DOHH2 (cell line): Measurements from ENCODE around the gene CCDC102A.

ENCODE experiments used
- EZH2phosphoT487 ChIP-seq: fragments of 200-600 bp; sonication (generic); IDR thresholded peaks from 2 replicates; pipeline ENCODE4 v1.6.1; 2017; ENCODE audit warnings: borderline replicate concordance, mild to moderate bottlenecking, antibody characterized with exemption, low read length, moderate library complexity, mixed read lengths
- TF ChIP-seq, protein P1 (sequence below): fragments of 200-600 bp; sonication (generic); IDR thresholded peaks from one replicate; pipeline ENCODE4 v1.5.1; 2014; ENCODE audit warnings: antibody characterized with exemption, mild to moderate bottlenecking, low read depth, low read length; ENCODE audit not compliant: poor library complexity, severe bottlenecking

DNA sequence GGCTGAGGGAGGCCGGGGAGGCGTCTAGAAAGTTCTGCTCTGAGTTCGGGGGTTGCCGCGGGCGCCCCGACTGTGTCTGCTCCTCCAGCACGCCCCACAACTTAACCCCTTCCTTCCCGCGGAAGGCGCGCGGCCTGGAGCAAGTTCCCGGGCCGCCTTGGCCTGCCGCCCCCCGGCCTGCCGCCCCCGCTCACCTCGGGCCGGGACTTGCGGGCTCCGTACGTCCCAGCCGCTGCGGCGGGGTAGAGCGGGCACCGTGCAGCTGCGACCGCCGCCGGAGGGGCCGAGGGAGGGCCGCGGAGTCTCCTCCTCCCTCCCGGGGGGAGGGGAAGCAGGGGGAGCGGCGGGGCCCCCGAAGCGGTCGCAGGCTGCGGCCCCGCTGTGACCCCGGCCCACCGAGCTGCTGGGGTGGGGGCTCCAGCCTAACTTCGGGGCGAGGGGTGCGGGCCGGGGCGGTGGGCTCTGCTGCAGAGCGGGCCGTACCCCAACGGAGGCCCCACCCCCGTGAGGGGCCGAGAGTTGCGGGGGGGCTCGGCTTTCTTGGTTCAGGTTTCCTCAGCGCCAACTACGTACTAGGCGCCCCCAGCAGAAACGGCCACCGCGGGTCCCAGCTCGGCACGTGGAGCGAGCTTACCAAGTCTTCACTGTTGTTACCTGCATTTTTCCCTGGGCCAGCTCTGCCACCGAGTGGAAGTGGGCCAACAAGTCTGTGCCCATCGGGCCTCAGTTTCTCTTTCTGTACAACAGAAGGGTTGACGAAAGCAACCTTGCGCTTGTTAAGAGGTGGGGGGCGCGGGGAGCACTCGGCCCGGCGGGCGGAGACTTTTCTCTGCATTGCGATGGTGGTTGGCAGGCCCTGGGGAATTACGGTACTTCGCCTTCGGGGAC lies at the start of gene CCDC102A:
- TF ChIP-seq, protein P1, sequence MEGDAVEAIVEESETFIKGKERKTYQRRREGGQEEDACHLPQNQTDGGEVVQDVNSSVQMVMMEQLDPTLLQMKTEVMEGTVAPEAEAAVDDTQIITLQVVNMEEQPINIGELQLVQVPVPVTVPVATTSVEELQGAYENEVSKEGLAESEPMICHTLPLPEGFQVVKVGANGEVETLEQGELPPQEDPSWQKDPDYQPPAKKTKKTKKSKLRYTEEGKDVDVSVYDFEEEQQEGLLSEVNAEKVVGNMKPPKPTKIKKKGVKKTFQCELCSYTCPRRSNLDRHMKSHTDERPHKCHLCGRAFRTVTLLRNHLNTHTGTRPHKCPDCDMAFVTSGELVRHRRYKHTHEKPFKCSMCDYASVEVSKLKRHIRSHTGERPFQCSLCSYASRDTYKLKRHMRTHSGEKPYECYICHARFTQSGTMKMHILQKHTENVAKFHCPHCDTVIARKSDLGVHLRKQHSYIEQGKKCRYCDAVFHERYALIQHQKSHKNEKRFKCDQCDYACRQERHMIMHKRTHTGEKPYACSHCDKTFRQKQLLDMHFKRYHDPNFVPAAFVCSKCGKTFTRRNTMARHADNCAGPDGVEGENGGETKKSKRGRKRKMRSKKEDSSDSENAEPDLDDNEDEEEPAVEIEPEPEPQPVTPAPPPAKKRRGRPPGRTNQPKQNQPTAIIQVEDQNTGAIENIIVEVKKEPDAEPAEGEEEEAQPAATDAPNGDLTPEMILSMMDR = peak; percentile 16
- TF ChIP-seq EZH2phosphoT487 = no peak
